Heart right ventricle (tissue), 16 donors: ENCODE results near the gene MYH14. TPM values are rescaled to one million over a fixed set of nuclear protein-coding genes. Genes with fewer than 3 reads are reported as not detected.

Source experiments
- ATAC-seq, 8 donors: fragments of 200-7000 bp; cut with Tn5 transposase; one replicate each; pipeline ENCODE4 v1.9.1; 2020; ENCODE audit warnings: mild to moderate bottlenecking in 8 of 8, moderate library complexity in 8 of 8, moderate number of reproducible peaks in 1 of 8
- DNase-seq, 2 donors: peaks; one replicate each; pipeline ENCODE4 v3.0.0-alpha.2; 2020
- H3K27ac ChIP-seq, 10 donors: fragments of 200-600 bp; sonication (generic) in 2 of 10; one replicate each; pipeline versions ENCODE4 v1.5.0 to v1.8.0; 2020 to 2022; ENCODE audit warnings: mild to moderate bottlenecking in 3 of 10
- H3K27me3 ChIP-seq, 7 donors: fragments of 200-600 bp; one replicate each; pipeline ENCODE4 v1.8.0; 2021 to 2022; ENCODE audit warnings: mild to moderate bottlenecking in 2 of 7
- H3K36me3 ChIP-seq, 9 donors: fragments of 200-600 bp; sonication (generic) in 1 of 9; one replicate each; pipeline versions ENCODE4 v1.5.0 to v1.8.0; 2020 to 2022; ENCODE audit warnings: mild to moderate bottlenecking in 2 of 9
- H3K4me1 ChIP-seq, 9 donors: fragments of 200-600 bp; sonication (generic) in 1 of 9; one replicate each; pipeline versions ENCODE4 v1.5.0 to v1.8.0; 2020 to 2022; ENCODE audit warnings: mild to moderate bottlenecking in 4 of 9
- H3K4me3 ChIP-seq, 10 donors: fragments of 200-600 bp; sonication (generic) in 2 of 10; one replicate each; pipeline versions ENCODE4 v1.5.0 to v1.8.0; 2020 to 2022; ENCODE audit warnings: mild to moderate bottlenecking in 7 of 10, moderate library complexity in 2 of 10
- H3K9me3 ChIP-seq, 11 donors: fragments of 200-600 bp in 10 of 11; sonication (generic) in 2 of 11; one replicate each; pipeline versions ENCODE4 v1.5.0 to v1.8.0; 2013 to 2022; ENCODE audit warnings: mild to moderate bottlenecking in 2 of 11, control low read depth in 1 of 11, moderate library complexity in 1 of 11
- CTCF ChIP-seq, 9 donors: fragments of 200-600 bp; sonication (generic) in 2 of 9; IDR thresholded peaks; one replicate each; pipeline versions ENCODE4 v1.5.0 to v1.8.0; 2021 to 2022; ENCODE audit warnings: antibody characterized with exemption in 9 of 9, mild to moderate bottlenecking in 5 of 9, moderate library complexity in 1 of 9
- WGBS, 2 donors: extraction: QIAGEN DNeasy Blood & Tissue Kit; methylation state at CpG; one replicate each; pipeline ENCODE4 v1.1.7; 2013; ENCODE audit warnings: inconsistent platforms in 1 of 2; 5-methylcytosine and 5-hydroxymethylcytosine counted together
- intact Hi-C, 10 donors: fragments of 100-400 bp; cut with DNase I; formaldehyde crosslinking; loops; one replicate each; pipeline versions ENCODE4 v1.11.1 to v1.14.2; 2022
- polyA plus RNA-seq, 2 donors: library from polyadenylated mRNA; stranded (reverse); fragments of 200-250 nt; gene quantifications; one replicate each; pipeline ENCODE4 v1.2.3, GENCODE V29; 2013
- total RNA-seq, 10 donors: library from RNA; stranded (reverse); fragmentation: NEBNext Ultra II Directional in 3 of 10; extraction: Animal tissue kit (Norgen Biotek cat#: 25700) in 3 of 10; gene quantifications; one replicate each; pipeline versions ENCODE4 v1.2.1 to v1.2.4, GENCODE V29; 2021 to 2023
- donor health status: Arrhythmogenic right ventricular cardiomyopathy.
- donor health status: ischemic (EF 13 %, LVEDD 7.1; RV severe dilation, severe dysfunction).
- donor health status: healthy with polysubstance abuse.
- donor health status: DM: no; HTN: yes; CAD: no.
- donor health status: DM: no; HTN: no; CAD: no.
- donor health status: ischemic (EF 25% LVEDD 6.9; RV normal size, moderate dysfunction).
- donor health status: ischemic (EF 25% LVEDD 5.7; RV mildly dilated, moderate dysfunction).
- donor health status: healthy.
- donor health status: DM: yes; HTN: yes; CAD: no.
- donor health status: Ischemic cardiomyopathy.
- donor health status: ischemic (EF 35%, LVEDD 5.7; RV mildly dilated, moderate dysfunction).
- donor health status: nonischemic (EF 11% LVEDD 7.7; RV severe dilation, severe dysfunction).
- donor health status: DM: yes; HTN: yes; CAD: no.
- donor health status: PGD.
- donor health status: ischemic (EF 29% LVEDD 5.4; RV normal size, mild dysfunction).
- donor health status: nonischemic (EF 23%, LVEDD 6.1; RV moderate dilation, normal function).

Gene MYH14
- total and polyA plus RNA-seq, 12 donors, result 29.3 to 149 (median 102) TPM

- no peak overlapping the region for H3K27ac ChIP-seq
- no peak for ATAC-seq
- H3K4me3 ChIP-seq, result no peak overlapping the region
- H3K27me3 ChIP-seq, result no peaks in the 10 kb centered on the region
- 68 to 71% methylated on average over 10 of the region's 10 CpGs for WGBS, 2 donors
- peaks cover 0 to 4% (median 0%) of the 10 kb centered on the region in 9 donors for H3K4me1 ChIP-seq
- no peak for DNase-seq
- intact Hi-C loops, result no loop called here
- H3K36me3 ChIP-seq, result peaks cover 0 to 28% (median 0%) of the 10 kb centered on the region in 9 donors
- no peak for TF ChIP-seq CTCF (IDR thresholded peaks at IDR 0.05)
- peaks cover 0 to 9% (median 0%) of the 10 kb centered on the region in 11 donors for H3K9me3 ChIP-seq
Measured at GRCh38 chr19:50300814-50301606, 97.6 kb downstream of the MYH14 start.

GRCh38 chr19:50301607-50301971, 98.2 kb downstream of the MYH14 start:
- H3K9me3 ChIP-seq, result peaks cover 0 to 9% (median 0%) of the 10 kb centered on the region in 11 donors
- H3K4me3 ChIP-seq, result no peak overlapping the region
- ATAC-seq, result no peak
- intact Hi-C loops, result no loop called here
- H3K36me3 ChIP-seq, result peaks cover 0 to 29% (median 0%) of the 10 kb centered on the region in 9 donors
- peaks cover 0 to 4% (median 0%) of the 10 kb centered on the region in 9 donors for H3K4me1 ChIP-seq
- no peak for DNase-seq
- H3K27ac ChIP-seq, result no peak overlapping the region
- WGBS, 2 donors, result 85 to 88% methylated on average over 10 of the region's 10 CpGs
- TF ChIP-seq CTCF (IDR thresholded peaks at IDR 0.05), result no peak
- H3K27me3 ChIP-seq, result no peaks in the 10 kb centered on the region

GRCh38 chr19:50303558-50303957, 100.1 kb downstream of the MYH14 start:
- no peak for TF ChIP-seq CTCF (IDR thresholded peaks at IDR 0.05)
- intact Hi-C loops, result no loop called here
- H3K4me3 ChIP-seq, result no peak overlapping the region
- H3K27ac ChIP-seq, result no peak overlapping the region
- H3K4me1 ChIP-seq, result peaks cover 0 to 4% (median 0%) of the 10 kb centered on the region in 9 donors
- ATAC-seq, result no peak
- H3K9me3 ChIP-seq, result peaks cover 0 to 24% (median 0%) of the 10 kb centered on the region in 11 donors
- no peak for DNase-seq
- H3K36me3 ChIP-seq, result peaks cover 0 to 44% (median 0%) of the 10 kb centered on the region in 9 donors
- H3K27me3 ChIP-seq, result no peaks in the 10 kb centered on the region

GRCh38 chr19:50308991-50309390, 105.6 kb downstream of the MYH14 start:
- no peak for TF ChIP-seq CTCF (IDR thresholded peaks at IDR 0.05)
- ATAC-seq (no peak), DNase-seq (no peak)
- intact Hi-C loops, result no loop called here
- H3K4me1 ChIP-seq, result peaks cover 0 to 8% (median 0%) of the 10 kb centered on the region in 9 donors
- no peak overlapping the region for H3K4me3 ChIP-seq
- H3K27ac ChIP-seq, result no peak overlapping the region
- peaks cover 0 to 17% (median 0%) of the 10 kb centered on the region in 9 donors for H3K36me3 ChIP-seq
- peaks cover 0 to 17% (median 0%) of the 10 kb centered on the region in 11 donors for H3K9me3 ChIP-seq
- H3K27me3 ChIP-seq, result peaks cover 0 to 46% (median 34%) of the 10 kb centered on the region in 7 donors
- 86 to 91% methylated on average over 21 of the region's 21 CpGs for WGBS, 2 donors
